ENCODE results near the gene PIAS1.

DNA sequence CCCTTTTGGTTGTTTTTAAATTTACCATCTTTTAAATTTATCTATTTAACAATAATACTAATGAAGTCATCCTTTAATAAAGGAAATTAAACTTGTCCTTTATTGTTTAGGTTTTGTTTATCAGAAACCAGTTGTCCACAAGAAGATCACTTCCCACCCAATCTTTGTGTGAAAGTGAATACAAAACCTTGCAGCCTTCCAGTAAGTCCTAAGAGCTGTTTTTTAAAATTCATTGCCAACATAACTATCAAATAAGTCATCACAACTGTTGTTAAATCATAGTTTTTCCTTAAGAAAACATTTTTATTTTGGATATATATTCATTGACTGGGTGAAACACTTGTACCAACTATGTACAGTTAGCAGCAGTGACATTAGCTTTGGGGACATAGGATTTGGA, 91.6 kb downstream of the PIAS1 start:
- TF ChIP-seq POLR2A (IDR thresholded peaks at IDR 0.05) (no peak), CTCF (IDR thresholded peaks at IDR 0.05) (no peak)
